Testis (tissue), 3 donors: ENCODE data around the gene CX3CR1. TPM values are rescaled to one million over a fixed set of nuclear protein-coding genes. Genes with fewer than 3 reads are reported as not detected.
A peak's percentile ranks its signal among the peaks of the same experiment; 100 is the strongest.

Experiments used
- DNase-seq: peaks from one replicate; pipeline ENCODE4 v3.0.0-alpha.2; 2019
- H3K27ac ChIP-seq, 2 donors: fragments of 200-600 bp; sonication (generic); one replicate each; pipeline ENCODE4 v1.5.1; 2019
- H3K27me3 ChIP-seq: fragments of 200-600 bp; sonication (generic); one replicate; pipeline ENCODE4 v1.5.1; 2019
- H3K36me3 ChIP-seq: fragments of 200-600 bp; sonication (generic); one replicate; pipeline ENCODE4 v1.5.1; 2017; ENCODE audit warnings: low read depth; ENCODE audit errors: missing control alignments
- H3K4me1 ChIP-seq: fragments of 200-600 bp; sonication (generic); one replicate; pipeline ENCODE4 v1.5.1; 2019
- H3K4me3 ChIP-seq, 2 donors: fragments of 200-600 bp; sonication (generic); one replicate each; pipeline ENCODE4 v1.5.1; 2017 to 2019
- H3K9me3 ChIP-seq: fragments of 200-600 bp; sonication (generic); one replicate; pipeline ENCODE4 v1.5.1; 2017
- CTCF ChIP-seq, 3 experiments: fragments of 450-650 bp in 2 of 3; fragments of 200-600 bp in 1 of 3; sonication (generic) in 1 of 3; IDR thresholded peaks; one replicate each; pipeline ENCODE4 v1.5.1; 2016 to 2019; ENCODE audit warnings: antibody characterized with exemption in 3 of 3, mild to moderate bottlenecking in 2 of 3, moderate library complexity in 1 of 3
- POLR2A ChIP-seq: fragments of 450-650 bp; IDR thresholded peaks from one replicate; pipeline ENCODE4 v1.6.1; 2017; ENCODE audit warnings: antibody characterized with exemption, mild to moderate bottlenecking, moderate library complexity
- WGBS, 2 donors: methylation state at CpG; one replicate each; pipeline ENCODE4 v1.1.5; 2018; 5-methylcytosine and 5-hydroxymethylcytosine counted together
- intact Hi-C: fragments of 100-400 bp; cut with DNase I; formaldehyde crosslinking; loops from one replicate; pipeline ENCODE4 v1.15.1; 2023; ENCODE audit warnings: low total_unique reads
- polyA plus RNA-seq: library from polyadenylated mRNA; stranded (reverse); fragments of 350-450 nt; fragmentation: Illumina TruSeq; extraction: RNeasy Lipid Tissue Mini Kit (QIAGEN cat#74804); gene quantifications from one replicate; pipeline ENCODE4 v1.2.3, GENCODE V29; 2014; ENCODE audit warnings: low read depth, low replicate concordance; ENCODE audit not compliant: insufficient read depth
- total RNA-seq, 2 donors: library from RNA; depleted of rRNA; stranded (reverse); fragments of >200 nt; gene quantifications; one replicate each; pipeline ENCODE4 v1.2.3, GENCODE V29; 2016

CX3CR1 gene
- total and polyA plus RNA-seq, 3 donors from 2014 or later: 1.4 to 3.5 (median 2.0) TPM

- no peaks in the 10 kb centered on the region for H3K36me3 ChIP-seq
- no peak for DNase-seq
- WGBS, 2 donors: 78 to 92% methylated on average over 3 of the region's 3 CpGs
- H3K4me3 ChIP-seq: no peak overlapping the region
- no peaks in the 10 kb centered on the region for H3K4me1 ChIP-seq
- H3K27me3 ChIP-seq: no peaks in the 10 kb centered on the region
- no peaks in the 10 kb centered on the region for H3K9me3 ChIP-seq
- no peak overlapping the region for H3K27ac ChIP-seq
- TF ChIP-seq CTCF (IDR thresholded peaks at IDR 0.05) (no peak), POLR2A (no peak)
- intact Hi-C loops: no loop called here
Observed at GRCh38 chr3:39264053-39264452, 15.8 kb downstream of the CX3CR1 start.

- no peak for DNase-seq
- no peak for TF ChIP-seq CTCF (IDR thresholded peaks at IDR 0.05)
- no peak for TF ChIP-seq POLR2A
- 72 to 79% methylated on average over 6 of the region's 6 CpGs for WGBS, 2 donors
- no peaks in the 10 kb centered on the region for H3K27me3 ChIP-seq
- no peaks in the 10 kb centered on the region for H3K36me3 ChIP-seq
- intact Hi-C loops: no loop called here
- no peak overlapping the region for H3K27ac ChIP-seq
- no peak overlapping the region for H3K4me3 ChIP-seq
- no peaks in the 10 kb centered on the region for H3K9me3 ChIP-seq
- no peaks in the 10 kb centered on the region for H3K4me1 ChIP-seq
Observed at GRCh38 chr3:39263576-39263975, 16.3 kb downstream of the CX3CR1 start.

- no peaks in the 10 kb centered on the region for H3K36me3 ChIP-seq
Observed at GRCh38 chr3:39262846-39263245, 17.0 kb downstream of the CX3CR1 start.

GRCh38 chr3:39261726-39262125 is 18.1 kb downstream of the CX3CR1 start:
- DNase-seq: no peak
- H3K36me3 ChIP-seq: no peaks in the 10 kb centered on the region
- intact Hi-C loops: no loop called here
- TF ChIP-seq POLR2A: no peak
- no peak for TF ChIP-seq CTCF (IDR thresholded peaks at IDR 0.05)
- no peak overlapping the region for H3K27ac ChIP-seq
- no peaks in the 10 kb centered on the region for H3K9me3 ChIP-seq
- H3K4me1 ChIP-seq: no peaks in the 10 kb centered on the region
- no peaks in the 10 kb centered on the region for H3K27me3 ChIP-seq
- no peak overlapping the region for H3K4me3 ChIP-seq

More at GRCh38 chr3:39262846-39263245, 17.0 kb downstream of the CX3CR1 start:
- 73 to 83% methylated on average over 8 of the region's 8 CpGs for WGBS, 2 donors
- DNase-seq: no peak
- intact Hi-C loops: no loop called here
- H3K9me3 ChIP-seq: no peaks in the 10 kb centered on the region
- no peaks in the 10 kb centered on the region for H3K27me3 ChIP-seq
- H3K4me1 ChIP-seq: no peaks in the 10 kb centered on the region
- TF ChIP-seq CTCF (IDR thresholded peaks at IDR 0.05) (no peak), POLR2A (no peak)
- no peak overlapping the region for H3K4me3 ChIP-seq
- no peak overlapping the region for H3K27ac ChIP-seq

GRCh38 chr3:39260957-39261356 is 18.9 kb downstream of the CX3CR1 start:
- peak; percentile 60 for DNase-seq
- H3K4me3 ChIP-seq: no peak overlapping the region
- intact Hi-C loops: no loop called here
- TF ChIP-seq POLR2A (no peak), CTCF (IDR thresholded peaks at IDR 0.05) (peak in 1 of 3 experiments; percentile 19)
- H3K36me3 ChIP-seq: no peaks in the 10 kb centered on the region
- WGBS, 2 donors: 31 to 36% methylated on average over 7 of the region's 7 CpGs
- H3K27ac ChIP-seq: no peak overlapping the region
- no peaks in the 10 kb centered on the region for H3K9me3 ChIP-seq
- H3K4me1 ChIP-seq: no peaks in the 10 kb centered on the region
- no peaks in the 10 kb centered on the region for H3K27me3 ChIP-seq
